ENCODE results near the gene MED20. TPM values are rescaled to one million over a fixed set of nuclear protein-coding genes. Genes with fewer than 3 reads are reported as not detected.

The MED20 gene
- total and polyA plus RNA-seq, 10 of the 15 experiments (the other 5 are each of a cell fraction or from before 2014, with no cell fraction given) = 13.4 to 24.8 (median 17.9) TPM

DNA sequence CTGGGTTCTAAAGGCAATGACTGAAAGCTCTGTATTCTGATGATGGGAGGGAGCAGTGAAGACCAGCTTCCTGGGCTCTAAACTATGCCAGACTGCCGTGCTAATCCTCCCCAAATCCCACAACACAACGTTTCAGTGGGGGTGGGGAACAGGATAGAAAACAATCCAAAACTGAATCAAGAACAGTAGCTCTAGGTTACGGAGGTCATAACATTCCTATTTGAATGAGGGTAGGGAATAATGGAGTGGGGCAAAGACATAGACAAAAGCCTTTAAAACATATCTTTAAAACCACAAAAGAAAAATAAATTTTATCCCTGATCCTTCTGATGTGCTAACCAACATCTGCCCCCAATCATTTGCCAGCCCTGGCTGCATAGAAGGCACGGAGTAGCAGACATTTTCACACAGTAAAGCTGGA lies 33.6 kb downstream of the MED20 start (continued):
- TF ChIP-seq, protein P1, sequence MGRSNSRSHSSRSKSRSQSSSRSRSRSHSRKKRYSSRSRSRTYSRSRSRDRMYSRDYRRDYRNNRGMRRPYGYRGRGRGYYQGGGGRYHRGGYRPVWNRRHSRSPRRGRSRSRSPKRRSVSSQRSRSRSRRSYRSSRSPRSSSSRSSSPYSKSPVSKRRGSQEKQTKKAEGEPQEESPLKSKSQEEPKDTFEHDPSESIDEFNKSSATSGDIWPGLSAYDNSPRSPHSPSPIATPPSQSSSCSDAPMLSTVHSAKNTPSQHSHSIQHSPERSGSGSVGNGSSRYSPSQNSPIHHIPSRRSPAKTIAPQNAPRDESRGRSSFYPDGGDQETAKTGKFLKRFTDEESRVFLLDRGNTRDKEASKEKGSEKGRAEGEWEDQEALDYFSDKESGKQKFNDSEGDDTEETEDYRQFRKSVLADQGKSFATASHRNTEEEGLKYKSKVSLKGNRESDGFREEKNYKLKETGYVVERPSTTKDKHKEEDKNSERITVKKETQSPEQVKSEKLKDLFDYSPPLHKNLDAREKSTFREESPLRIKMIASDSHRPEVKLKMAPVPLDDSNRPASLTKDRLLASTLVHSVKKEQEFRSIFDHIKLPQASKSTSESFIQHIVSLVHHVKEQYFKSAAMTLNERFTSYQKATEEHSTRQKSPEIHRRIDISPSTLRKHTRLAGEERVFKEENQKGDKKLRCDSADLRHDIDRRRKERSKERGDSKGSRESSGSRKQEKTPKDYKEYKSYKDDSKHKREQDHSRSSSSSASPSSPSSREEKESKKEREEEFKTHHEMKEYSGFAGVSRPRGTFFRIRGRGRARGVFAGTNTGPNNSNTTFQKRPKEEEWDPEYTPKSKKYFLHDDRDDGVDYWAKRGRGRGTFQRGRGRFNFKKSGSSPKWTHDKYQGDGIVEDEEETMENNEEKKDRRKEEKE (IDR thresholded peaks at IDR 0.05) = no peak
- TF ChIP-seq, protein P2, sequence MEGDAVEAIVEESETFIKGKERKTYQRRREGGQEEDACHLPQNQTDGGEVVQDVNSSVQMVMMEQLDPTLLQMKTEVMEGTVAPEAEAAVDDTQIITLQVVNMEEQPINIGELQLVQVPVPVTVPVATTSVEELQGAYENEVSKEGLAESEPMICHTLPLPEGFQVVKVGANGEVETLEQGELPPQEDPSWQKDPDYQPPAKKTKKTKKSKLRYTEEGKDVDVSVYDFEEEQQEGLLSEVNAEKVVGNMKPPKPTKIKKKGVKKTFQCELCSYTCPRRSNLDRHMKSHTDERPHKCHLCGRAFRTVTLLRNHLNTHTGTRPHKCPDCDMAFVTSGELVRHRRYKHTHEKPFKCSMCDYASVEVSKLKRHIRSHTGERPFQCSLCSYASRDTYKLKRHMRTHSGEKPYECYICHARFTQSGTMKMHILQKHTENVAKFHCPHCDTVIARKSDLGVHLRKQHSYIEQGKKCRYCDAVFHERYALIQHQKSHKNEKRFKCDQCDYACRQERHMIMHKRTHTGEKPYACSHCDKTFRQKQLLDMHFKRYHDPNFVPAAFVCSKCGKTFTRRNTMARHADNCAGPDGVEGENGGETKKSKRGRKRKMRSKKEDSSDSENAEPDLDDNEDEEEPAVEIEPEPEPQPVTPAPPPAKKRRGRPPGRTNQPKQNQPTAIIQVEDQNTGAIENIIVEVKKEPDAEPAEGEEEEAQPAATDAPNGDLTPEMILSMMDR (IDR thresholded peaks at IDR 0.05 in 2 of 3, conservative IDR thresholded peaks at IDR 0.05 in 1 of 3; ENCODE audit: control insufficient read depth in 2 of 3, extremely low read depth in 1 of 3, insufficient read depth in 1 of 3, low read depth in 3 of 3, low read length in 3 of 3) = no peak

DNA sequence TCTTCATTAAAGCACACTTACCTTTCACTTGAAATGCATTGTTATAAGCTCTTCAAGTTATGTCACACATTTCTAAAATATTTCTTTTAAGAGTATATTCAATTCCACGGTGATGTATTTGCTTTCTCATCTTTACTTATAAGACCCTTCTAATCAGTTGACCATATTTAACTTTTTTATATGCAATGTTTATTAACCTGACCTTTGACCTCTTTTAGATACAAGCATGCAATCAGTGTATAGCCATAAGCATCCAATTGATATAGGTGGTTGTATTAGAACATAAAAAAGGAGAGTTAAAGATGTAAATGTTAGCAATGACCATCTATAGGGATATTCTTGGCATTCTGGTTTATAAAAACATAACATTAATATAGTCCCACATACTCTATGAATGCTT lies 35.0 kb downstream of the MED20 start:
- FAIRE-seq (no peak), DNase-seq (ENCODE audit: low read depth, low spot score) (no peak), ATAC-seq (no peak)
- Histone ChIP-seq H2AFZ (ENCODE audit: control insufficient read depth, low read depth, low read length) (no peak overlapping the region), H3K9me3 (replicated peaks; ENCODE audit: control insufficient read depth, insufficient read depth, low read length) (no peaks in the 10 kb centered on the region), H3K36me3 (ENCODE audit: control insufficient read depth in 2 of 2, insufficient read depth in 2 of 2, low read length in 1 of 2) (no peaks in the 10 kb centered on the region), H3K27ac (ENCODE audit: control insufficient read depth, insufficient read depth) (no peak overlapping the region), H3K4me3 (no peak overlapping the region), H4K20me1 (ENCODE audit: control insufficient read depth, insufficient read depth) (no peaks in the 10 kb centered on the region), H3K27me3 (replicated peaks in 1 of 2; ENCODE audit: control insufficient read depth in 2 of 2, insufficient read depth in 2 of 2, low read length in 1 of 2) (no peaks in the 10 kb centered on the region), H3K79me2 (ENCODE audit: control insufficient read depth, insufficient read depth, low read length) (no peaks in the 10 kb centered on the region), H3K4me2 (ENCODE audit: control insufficient read depth, insufficient read depth) (no peak overlapping the region), H3K9ac (ENCODE audit: control insufficient read depth, insufficient read depth, low read length) (no peak overlapping the region), H3K4me1 (ENCODE audit: control insufficient read depth, insufficient read depth, low read length) (no peaks in the 10 kb centered on the region)
- ChIA-PET POLR2A (no interaction called here), SMC1A (ENCODE audit: uncharacterized antibody, unreplicated experiment) (interaction anchor here (0.7 to 1.0 kb wide), 2 partner anchors 10 to 807 kb away, joined by 3 read pairs; no protein-coding TSS in a partner anchor), CTCF (no interaction called here), RAD21 (ENCODE audit: unreplicated experiment) (interaction anchor here (1.0 kb wide), 1 partner anchor 35 kb away, joined by 3 read pairs; the partner anchor contains the start of genes BYSL and MED20)
- intact Hi-C loops (cut with micrococcal nuclease; ENCODE audit: unreplicated experiment) (no loop called here), in situ Hi-C loops (cut with MboI) (no loop called here)
- TF ChIP-seq NFYB (IDR thresholded peaks at IDR 0.05; ENCODE audit: insufficient read depth, low read depth, low read length) (no peak), NR2F1 (conservative IDR thresholded peaks at IDR 0.05) (peak; percentile 38; the same call in 1 of the 2 replicates)
- no TSS peak for BruUV-seq (replicated peaks)
- 96% methylated on average over 1 of the region's 1 CpG for WGBS (ENCODE audit: insufficient coverage, insufficient replicate concordance, low lambda C conversion rate, missing lambda C conversion rate)

All from GM12878 (cell line).